Endothelial cell (in vitro differentiated cells): ENCODE measurements around the gene MVP. TPM values are rescaled to one million over a fixed set of nuclear protein-coding genes. Genes with fewer than 3 reads are reported as not detected.
"Not testable (repeated sequence)": the region's sequence is repeated elsewhere in the genome, so short reads cannot be mapped to it uniquely, and the experiment has no call there.

ENCODE experiments used
- DNase-seq: peaks from one replicate; pipeline ENCODE4 v3.0.0; 2021; ENCODE audit warnings: low spot score
- H3K27ac Mint-ChIP-seq: one replicate; pipeline ENCODE4 v1.8.0; 2021; ENCODE audit warnings: mixed read lengths, inconsistent platforms; ENCODE audit not compliant: unreplicated experiment
- H3K27me3 Mint-ChIP-seq: one replicate; pipeline ENCODE4 v1.8.0; 2021; ENCODE audit warnings: mild to moderate bottlenecking, moderate library complexity, mixed read lengths, inconsistent platforms; ENCODE audit not compliant: unreplicated experiment
- H3K36me3 Mint-ChIP-seq: one replicate; pipeline ENCODE4 v1.8.0; 2021; ENCODE audit warnings: mild to moderate bottlenecking, low read depth, mixed read lengths, inconsistent platforms; ENCODE audit not compliant: unreplicated experiment
- H3K4me1 Mint-ChIP-seq: one replicate; pipeline ENCODE4 v1.8.0; 2021; ENCODE audit warnings: mild to moderate bottlenecking, mixed read lengths, inconsistent platforms; ENCODE audit not compliant: unreplicated experiment
- H3K4me3 Mint-ChIP-seq: one replicate; pipeline ENCODE4 v1.8.0; 2021; ENCODE audit warnings: mild to moderate bottlenecking, mixed read lengths, inconsistent platforms; ENCODE audit not compliant: unreplicated experiment
- H3K9me3 Mint-ChIP-seq: one replicate; pipeline ENCODE4 v1.8.0; 2021; ENCODE audit warnings: mixed read lengths, inconsistent platforms; ENCODE audit not compliant: unreplicated experiment
- CTCF ChIP-seq: fragments of 200-600 bp; sonication (generic); IDR thresholded peaks from one replicate; pipeline ENCODE4 v1.5.0; 2021; ENCODE audit warnings: antibody characterized with exemption; ENCODE audit not compliant: unreplicated experiment
- total RNA-seq: library from RNA; stranded (reverse); fragmentation: NEBNext Ultra II Directional; extraction: Animal tissue kit (Norgen Biotek cat#: 25700); gene quantifications from one replicate; pipeline ENCODE4 v1.2.1, GENCODE V29; 2021; ENCODE audit not compliant: unreplicated experiment

MVP gene
- total RNA-seq, 1 donor from 2014 or later: 2.0 TPM

GRCh38 chr16:29790183-29790948, 29.9 kb upstream of the MVP start, which contains the start of gene KIF22:
Gene KIF22 (plus strand): TSS chr16:29790751. CDS start chr16:29790760, 9 bp downstream.
- Mint-ChIP-seq H3K9me3 (no peaks in the 10 kb centered on the region), H3K4me3 (peak within 1 kb of the TSS; percentile 97), H3K4me1 (peaks cover 13% of the 10 kb centered on the region), H3K27me3 (peaks cover 10% of the 10 kb centered on the region), H3K27ac (peak within 1 kb of the TSS; percentile 67), H3K36me3 (peaks cover 7% of the 10 kb centered on the region)
- peak; percentile 48 for TF ChIP-seq CTCF
- DNase-seq: peak; percentile 99

- TF ChIP-seq CTCF: no peak
- H3K4me3 Mint-ChIP-seq: peak overlapping the region; percentile 97
- H3K9me3 Mint-ChIP-seq: no peaks in the 10 kb centered on the region
- H3K4me1 Mint-ChIP-seq: peaks cover 13% of the 10 kb centered on the region
- peaks cover 10% of the 10 kb centered on the region for H3K27me3 Mint-ChIP-seq
- H3K36me3 Mint-ChIP-seq: peaks cover 7% of the 10 kb centered on the region
- peak overlapping the region; percentile 67 for H3K27ac Mint-ChIP-seq
- DNase-seq: no peak
Observed at GRCh38 chr16:29790949-29791844, 29.1 kb upstream of the MVP start.

GRCh38 chr16:29791845-29792807, 28.1 kb upstream of the MVP start:
- no peak for TF ChIP-seq CTCF
- Mint-ChIP-seq H3K9me3 (no peaks in the 10 kb centered on the region), H3K4me1 (peaks cover 13% of the 10 kb centered on the region), H3K4me3 (peak overlapping the region; percentile 97), H3K27me3 (peaks cover 10% of the 10 kb centered on the region), H3K36me3 (peaks cover 7% of the 10 kb centered on the region), H3K27ac (peak overlapping the region; percentile 22)
- DNase-seq: no peak

GRCh38 chr16:29793153-29793552, 27.1 kb upstream of the MVP start:
- not testable (repeated sequence) for DNase-seq, H3K9me3 Mint-ChIP-seq, H3K27ac Mint-ChIP-seq
- peaks cover 10% of the 10 kb centered on the region for H3K27me3 Mint-ChIP-seq
- H3K4me3 Mint-ChIP-seq: peak overlapping the region; percentile 68
- peaks cover 13% of the 10 kb centered on the region for H3K4me1 Mint-ChIP-seq
- H3K36me3 Mint-ChIP-seq: peaks cover 12% of the 10 kb centered on the region
